Ishikawa (cell line): ENCODE measurements around the gene NSDHL.

Source experiments
- CEBPB ChIP-seq: IDR thresholded peaks from 2 replicates; pipeline ENCODE4 v1.6.1; 2012
- CREB1 ChIP-seq: IDR thresholded peaks from 2 replicates; pipeline ENCODE4 v1.6.1; 2012; ENCODE audit warnings: low read depth
- EGR1 ChIP-seq: IDR thresholded peaks from 2 replicates; pipeline ENCODE4 v1.6.1; 2012
- EP300 ChIP-seq: IDR thresholded peaks from 2 replicates; pipeline ENCODE4 v1.6.1; 2012; ENCODE audit warnings: borderline replicate concordance
- FOXM1 ChIP-seq: IDR thresholded peaks from 2 replicates; pipeline ENCODE4 v1.6.1; 2012; ENCODE audit warnings: low read depth, borderline replicate concordance
- NFIC ChIP-seq: IDR thresholded peaks from 2 replicates; pipeline ENCODE4 v1.6.1; 2012
- RAD21 ChIP-seq: IDR thresholded peaks from 2 replicates; pipeline ENCODE4 v1.6.1; 2012; ENCODE audit warnings: low read depth
- TAF1 ChIP-seq: IDR thresholded peaks from 2 replicates; pipeline ENCODE4 v1.6.1; 2012; ENCODE audit warnings: low read depth, mild to moderate bottlenecking
- TCF12 ChIP-seq: IDR thresholded peaks from 2 replicates; pipeline ENCODE4 v1.6.1; 2012; ENCODE audit warnings: low read depth
- YY1 ChIP-seq: IDR thresholded peaks from 2 replicates; pipeline ENCODE4 v1.6.1; 2012; ENCODE audit warnings: low read depth
- ZBTB7A ChIP-seq: IDR thresholded peaks from 2 replicates; pipeline ENCODE4 v1.6.1; 2012; ENCODE audit warnings: low read depth
- TF ChIP-seq, protein P1 (sequence below): IDR thresholded peaks from 2 replicates; pipeline ENCODE4 v1.6.1; 2012
- TF ChIP-seq, protein P2 (sequence below): IDR thresholded peaks from 2 replicates; pipeline ENCODE4 v1.6.1; 2012; ENCODE audit warnings: low read depth, mild to moderate bottlenecking

DNA sequence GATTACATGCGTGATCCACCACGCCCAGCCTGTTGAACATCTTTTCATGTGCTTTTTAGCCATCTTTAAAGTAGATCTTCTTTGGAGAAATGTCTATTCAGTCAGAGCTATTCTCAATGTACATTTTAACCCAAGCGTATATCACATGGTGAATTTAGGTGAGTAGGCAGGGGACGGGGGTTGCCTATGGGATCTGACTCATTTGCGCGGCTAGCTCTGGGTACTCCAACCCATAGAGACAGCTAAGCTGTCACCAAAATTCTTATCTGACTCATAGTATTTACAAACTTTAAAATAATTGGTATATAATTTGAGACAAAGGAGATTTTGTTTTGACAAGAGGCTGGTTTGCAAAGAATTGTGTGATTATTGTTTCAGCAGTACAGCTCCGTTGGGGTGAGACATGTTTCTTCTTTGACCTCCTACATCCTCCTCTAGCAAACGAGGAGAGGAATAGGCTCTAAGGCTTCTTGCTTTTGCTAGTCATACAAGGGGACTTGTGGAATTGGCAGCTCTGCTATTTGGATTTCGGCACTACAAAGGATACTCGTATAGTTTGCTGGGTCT is 12.0 kb downstream of the NSDHL start:
- TF ChIP-seq YY1 (no peak), NFIC (no peak), RAD21 (no peak), CEBPB (no peak), FOXM1 (no peak), CREB1 (no peak), EP300 (no peak), EGR1 (no peak), TAF1 (no peak), TCF12 (no peak), ZBTB7A (no peak)
- TF ChIP-seq, protein P1, sequence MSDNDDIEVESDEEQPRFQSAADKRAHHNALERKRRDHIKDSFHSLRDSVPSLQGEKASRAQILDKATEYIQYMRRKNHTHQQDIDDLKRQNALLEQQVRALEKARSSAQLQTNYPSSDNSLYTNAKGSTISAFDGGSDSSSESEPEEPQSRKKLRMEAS: no peak
- TF ChIP-seq, protein P2, sequence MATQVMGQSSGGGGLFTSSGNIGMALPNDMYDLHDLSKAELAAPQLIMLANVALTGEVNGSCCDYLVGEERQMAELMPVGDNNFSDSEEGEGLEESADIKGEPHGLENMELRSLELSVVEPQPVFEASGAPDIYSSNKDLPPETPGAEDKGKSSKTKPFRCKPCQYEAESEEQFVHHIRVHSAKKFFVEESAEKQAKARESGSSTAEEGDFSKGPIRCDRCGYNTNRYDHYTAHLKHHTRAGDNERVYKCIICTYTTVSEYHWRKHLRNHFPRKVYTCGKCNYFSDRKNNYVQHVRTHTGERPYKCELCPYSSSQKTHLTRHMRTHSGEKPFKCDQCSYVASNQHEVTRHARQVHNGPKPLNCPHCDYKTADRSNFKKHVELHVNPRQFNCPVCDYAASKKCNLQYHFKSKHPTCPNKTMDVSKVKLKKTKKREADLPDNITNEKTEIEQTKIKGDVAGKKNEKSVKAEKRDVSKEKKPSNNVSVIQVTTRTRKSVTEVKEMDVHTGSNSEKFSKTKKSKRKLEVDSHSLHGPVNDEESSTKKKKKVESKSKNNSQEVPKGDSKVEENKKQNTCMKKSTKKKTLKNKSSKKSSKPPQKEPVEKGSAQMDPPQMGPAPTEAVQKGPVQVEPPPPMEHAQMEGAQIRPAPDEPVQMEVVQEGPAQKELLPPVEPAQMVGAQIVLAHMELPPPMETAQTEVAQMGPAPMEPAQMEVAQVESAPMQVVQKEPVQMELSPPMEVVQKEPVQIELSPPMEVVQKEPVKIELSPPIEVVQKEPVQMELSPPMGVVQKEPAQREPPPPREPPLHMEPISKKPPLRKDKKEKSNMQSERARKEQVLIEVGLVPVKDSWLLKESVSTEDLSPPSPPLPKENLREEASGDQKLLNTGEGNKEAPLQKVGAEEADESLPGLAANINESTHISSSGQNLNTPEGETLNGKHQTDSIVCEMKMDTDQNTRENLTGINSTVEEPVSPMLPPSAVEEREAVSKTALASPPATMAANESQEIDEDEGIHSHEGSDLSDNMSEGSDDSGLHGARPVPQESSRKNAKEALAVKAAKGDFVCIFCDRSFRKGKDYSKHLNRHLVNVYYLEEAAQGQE: no peak
